Left ventricle myocardium superior (tissue), 1 donor: ENCODE measurements around the gene COMMD10. TPM values are rescaled to one million over a fixed set of nuclear protein-coding genes. Genes with fewer than 3 reads are reported as not detected.

Source experiments
- ATAC-seq: fragments of 200-7000 bp; cut with Tn5 transposase; one replicate; pipeline ENCODE4 v1.9.1; 2020; ENCODE audit warnings: mild to moderate bottlenecking, moderate library complexity
- DNase-seq: peaks from one replicate; pipeline ENCODE4 v3.0.0-alpha.2; 2020
- intact Hi-C: fragments of 100-400 bp; cut with micrococcal nuclease; formaldehyde crosslinking; loops from one replicate; pipeline ENCODE4 v1.11.0; 2022
- total RNA-seq: library from RNA; stranded (reverse); fragmentation: NEBNext Ultra II Directional; extraction: Animal tissue kit (Norgen Biotek cat#: 25700); gene quantifications from one replicate; pipeline ENCODE4 v1.2.1, GENCODE V29; 2021
- donor health status: DM: no; HTN: yes; CAD: no; lungs with severe emphysema.

Gene COMMD10
- total RNA-seq, 1 donor from 2014 or later, result 33.6 TPM

DNA sequence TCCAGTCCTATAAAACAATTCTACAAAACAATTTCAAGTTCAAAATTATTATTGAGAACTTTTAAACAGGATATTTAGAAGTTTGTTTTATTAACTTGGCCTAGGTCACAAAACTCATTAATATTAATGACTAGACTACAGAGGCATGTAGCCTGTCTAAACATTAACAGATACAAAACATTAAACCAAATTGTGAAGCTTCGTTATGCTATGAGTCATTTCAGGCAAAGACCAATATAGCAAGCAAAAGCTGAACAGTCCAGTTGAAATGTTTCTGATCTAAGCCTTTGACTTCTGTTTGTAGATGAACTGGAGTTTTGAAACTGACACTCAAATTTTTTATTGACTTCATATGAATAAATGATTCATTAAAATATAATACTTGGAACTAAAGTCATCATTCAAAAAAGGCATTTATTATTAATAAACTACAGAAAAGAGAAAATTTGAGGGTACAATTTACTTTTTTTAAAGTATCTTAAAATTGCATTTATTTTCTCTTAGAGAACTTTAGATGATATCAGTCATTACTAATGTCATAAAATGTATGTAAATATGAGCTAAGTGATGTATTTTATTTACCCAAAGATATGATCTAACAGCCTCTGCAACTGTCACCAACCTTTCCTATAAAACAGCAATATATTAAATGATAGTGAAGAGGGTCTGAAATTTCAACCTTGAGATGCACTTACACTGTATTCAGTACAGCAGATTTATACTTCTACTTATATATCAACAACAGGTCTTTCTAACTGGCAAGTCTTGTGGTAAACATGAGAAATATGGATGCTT is 188.8 kb downstream of the COMMD10 start:
- DNase-seq (no peak), ATAC-seq (no peak)
- intact Hi-C loops, result no loop called here

DNA sequence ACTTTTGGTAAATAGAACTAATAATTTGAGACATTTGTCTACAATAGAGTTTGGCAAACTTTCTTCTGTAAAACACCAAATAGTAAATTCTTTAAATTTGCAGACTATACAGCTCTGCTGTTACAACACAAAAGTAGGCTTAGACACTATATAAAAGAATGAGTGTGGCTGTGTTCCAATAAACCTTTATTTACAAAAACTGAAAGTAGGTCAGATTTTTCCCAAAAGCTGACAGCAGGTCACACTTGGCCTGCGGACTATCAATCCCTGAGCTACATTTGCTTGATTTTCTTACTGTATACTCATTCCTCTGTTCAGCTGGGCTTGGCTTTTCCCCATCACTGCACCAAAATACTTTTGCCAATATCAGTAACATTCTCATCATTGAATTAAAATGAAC is 189.4 kb downstream of the COMMD10 start:
- DNase-seq, result no peak
- intact Hi-C loops, result no loop called here
- ATAC-seq, result no peak

DNA sequence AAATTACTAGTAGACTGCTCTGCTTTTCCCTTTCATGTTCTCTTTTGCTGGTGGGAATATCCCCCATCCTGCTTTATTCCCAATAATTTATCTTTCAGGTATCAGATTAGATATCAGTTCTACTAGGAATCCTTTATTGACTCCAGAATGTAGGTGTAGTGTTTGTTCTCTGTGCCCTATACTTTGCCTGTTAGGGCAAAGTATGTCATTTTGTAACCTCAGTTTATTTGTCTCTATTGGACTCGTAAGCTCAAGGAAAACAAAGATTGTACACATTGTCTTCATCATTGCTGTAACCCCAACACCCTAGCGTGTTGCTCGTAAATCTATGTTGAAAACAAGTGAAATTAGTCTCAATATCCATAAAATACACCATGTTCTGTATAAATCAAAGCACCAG is 190.5 kb downstream of the COMMD10 start:
- DNase-seq (no peak), ATAC-seq (no peak)
- intact Hi-C loops, result no loop called here

DNA sequence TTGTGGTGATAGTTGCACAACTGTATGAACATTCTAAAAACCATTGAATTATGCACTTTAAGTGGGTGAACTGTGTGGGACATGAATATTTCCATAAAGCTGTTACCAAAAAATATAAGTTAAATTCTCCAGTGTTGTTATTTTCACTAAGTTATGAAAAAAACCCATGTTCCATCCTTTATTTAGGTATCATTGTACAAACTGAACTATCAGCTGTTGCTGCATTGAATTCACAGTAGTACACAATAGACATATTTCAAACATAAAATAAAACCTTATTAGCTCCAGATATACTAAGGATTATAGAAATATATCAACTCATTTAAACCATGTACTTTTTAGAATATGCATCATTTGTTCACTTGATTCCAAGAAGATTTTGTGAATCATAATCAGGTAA is 192.1 kb downstream of the COMMD10 start:
- intact Hi-C loops, result no loop called here
- ATAC-seq (no peak), DNase-seq (no peak)

DNA sequence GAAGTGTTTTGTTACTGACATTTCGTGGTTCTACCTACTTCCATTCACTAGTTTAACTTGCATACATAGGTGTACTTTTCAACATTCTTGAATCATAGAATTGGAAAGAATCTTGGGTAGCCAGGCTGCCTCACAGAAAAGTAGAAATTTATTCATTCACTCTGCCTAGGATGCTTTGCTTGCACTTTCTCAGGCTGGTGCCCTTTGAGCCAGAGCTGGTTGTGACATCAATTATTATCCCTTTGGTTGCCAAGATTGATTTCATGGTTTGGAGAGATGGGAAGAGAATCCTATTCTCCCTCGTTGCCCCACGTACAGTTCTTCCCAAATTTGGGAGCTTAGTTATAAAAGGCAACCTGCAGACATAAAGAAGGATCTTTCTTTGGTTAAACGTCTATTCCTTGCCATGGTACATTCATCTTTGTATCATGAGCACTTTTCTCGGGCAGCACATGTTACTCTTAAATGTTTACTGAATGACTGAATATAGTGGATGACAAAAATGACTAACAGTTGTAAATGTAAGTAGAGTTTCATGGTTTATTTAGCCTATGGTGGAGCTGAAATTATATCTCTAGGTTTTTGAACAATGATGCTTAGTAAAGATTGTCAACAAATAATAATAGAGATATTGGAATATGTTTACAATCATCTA is 195.5 kb downstream of the COMMD10 start:
- intact Hi-C loops, result no loop called here
- DNase-seq, result no peak
- ATAC-seq, result no peak

DNA sequence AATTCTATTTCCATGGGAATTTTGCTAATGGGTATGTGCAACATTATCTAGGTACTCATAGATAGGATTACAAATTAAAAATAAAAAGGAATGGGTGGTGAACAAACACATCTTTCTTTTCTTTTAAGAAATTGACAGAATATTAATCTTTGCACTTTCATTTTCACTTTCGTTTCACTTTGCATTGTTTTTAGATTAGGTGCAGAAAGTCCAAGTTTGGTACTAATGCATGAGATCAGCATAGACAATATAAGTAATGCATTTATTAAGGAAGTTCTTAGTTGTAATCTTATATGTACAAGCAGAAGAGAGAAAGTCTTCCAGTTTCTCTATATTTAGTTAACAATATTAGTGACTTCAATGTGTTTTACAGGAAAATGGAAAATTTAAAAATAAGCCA is 196.5 kb downstream of the COMMD10 start:
- DNase-seq (no peak), ATAC-seq (no peak)

DNA sequence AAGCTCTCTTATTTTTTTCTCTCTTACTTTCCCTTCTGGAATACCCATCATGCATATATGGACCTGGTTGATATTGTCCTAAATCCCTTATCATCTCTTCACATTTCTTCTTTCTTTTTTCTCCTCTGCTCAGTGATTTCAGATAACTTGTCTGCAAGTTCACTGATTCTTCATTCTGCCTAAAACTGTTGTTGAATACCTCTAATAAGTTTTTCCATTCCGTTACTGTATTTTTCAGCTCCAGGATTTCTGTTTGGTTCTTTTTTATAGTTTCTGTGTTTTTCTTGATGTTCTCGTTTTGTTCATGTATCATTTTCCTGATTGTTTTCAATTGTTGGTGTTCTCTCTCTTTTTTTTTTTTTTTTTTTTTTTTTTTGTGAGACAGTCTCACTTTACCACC is 203.7 kb downstream of the COMMD10 start:
- DNase-seq (no peak), ATAC-seq (no peak)
- intact Hi-C loops, result no loop called here

More for the DNA sequence above, 196.5 kb downstream of the COMMD10 start:
- intact Hi-C loops, result no loop called here

DNA sequence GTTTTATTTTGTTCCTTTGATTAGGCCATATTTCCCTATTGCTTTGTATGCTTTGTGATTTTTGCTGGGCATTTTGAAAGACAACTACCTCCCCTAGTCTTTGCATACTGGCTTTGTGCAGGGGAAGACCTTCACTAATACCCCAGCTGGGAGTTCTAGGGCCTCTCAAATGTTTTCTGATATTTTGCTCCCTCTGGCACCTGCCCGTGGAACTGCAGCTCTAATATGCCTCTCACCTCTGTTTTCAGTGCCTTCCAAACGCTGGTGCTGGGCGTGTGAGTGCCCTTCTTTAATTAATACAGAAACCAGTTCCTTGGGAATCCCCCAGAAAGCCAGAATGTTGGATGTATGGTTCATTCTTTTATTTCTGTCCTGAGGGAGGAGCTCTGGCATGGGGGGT is 204.5 kb downstream of the COMMD10 start:
- ATAC-seq, result no peak
- DNase-seq, result no peak
- intact Hi-C loops, result no loop called here

DNA sequence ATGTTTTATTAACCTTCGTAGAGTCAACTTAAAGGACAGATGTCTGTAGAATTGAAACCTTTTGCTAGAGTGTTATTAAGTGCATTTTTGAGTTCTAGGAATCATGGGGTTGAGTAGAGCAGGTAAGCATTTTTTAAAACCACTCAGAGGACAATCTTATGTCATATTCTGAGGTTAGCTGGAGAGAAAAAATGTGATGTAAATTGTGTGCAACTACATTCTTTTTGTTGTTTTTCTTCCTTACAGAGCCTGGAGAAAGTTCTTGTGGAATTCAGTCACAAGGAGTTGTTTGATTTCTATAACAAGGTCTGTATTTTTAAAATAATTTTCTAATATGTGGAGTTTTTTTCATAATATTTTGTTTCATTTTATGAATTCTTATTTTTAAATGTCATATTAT is 206.4 kb downstream of the COMMD10 start:
- no peak for ATAC-seq
- DNase-seq, result no peak
- intact Hi-C loops, result no loop called here

DNA sequence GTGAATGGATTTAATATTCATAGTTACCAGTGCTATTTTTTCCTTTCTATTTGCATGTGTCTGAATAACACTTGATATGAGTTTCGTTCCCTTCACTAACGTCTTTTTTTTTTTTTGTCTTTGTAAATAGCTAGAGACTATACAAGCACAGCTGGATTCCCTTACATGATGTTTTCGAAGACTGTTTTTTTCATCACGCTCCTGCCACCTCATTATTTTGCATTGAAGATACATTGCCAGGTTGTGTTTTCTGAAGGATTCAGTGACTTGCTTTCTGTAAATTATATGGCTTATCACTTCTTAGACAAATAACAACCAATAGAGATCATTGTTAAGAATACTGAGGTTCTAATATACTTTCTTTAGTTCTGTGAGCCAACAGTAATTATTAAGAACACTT is 207.5 kb downstream of the COMMD10 start:
- ATAC-seq (no peak), DNase-seq (no peak)
- intact Hi-C loops, result no loop called here

DNA sequence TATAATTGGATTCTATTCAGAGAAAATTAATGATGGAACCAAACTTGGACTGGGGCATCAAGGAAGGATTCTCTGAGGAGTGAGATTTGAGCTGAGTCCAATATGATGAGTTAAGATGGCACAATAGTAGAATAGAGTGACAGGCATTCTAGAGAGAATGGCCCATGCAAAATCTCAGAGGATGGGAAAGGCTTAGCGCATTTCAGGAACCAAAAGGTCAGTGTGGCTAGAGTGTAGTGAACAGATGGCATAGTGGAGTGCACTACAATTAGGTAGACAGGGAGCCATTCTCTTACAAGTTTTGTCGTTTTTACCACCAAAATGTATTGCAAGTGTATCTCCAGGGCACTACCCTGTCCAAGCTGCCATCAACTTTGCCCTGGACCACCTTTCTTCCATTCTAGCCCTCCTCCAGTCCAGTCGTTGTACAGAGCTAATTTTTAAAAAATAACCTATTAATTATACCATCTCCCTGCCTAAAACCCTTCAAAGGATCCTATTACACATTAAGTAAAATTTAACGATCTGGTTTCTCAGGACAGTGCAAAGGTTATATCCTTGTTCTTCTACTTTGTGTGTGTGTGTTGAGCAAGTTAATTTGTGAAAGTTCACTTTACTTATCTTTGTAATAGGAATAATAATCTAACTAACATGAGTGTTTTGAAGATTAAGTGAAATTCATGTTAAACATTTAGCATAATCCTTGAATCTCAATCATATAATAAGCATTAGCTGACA is 211.7 kb downstream of the COMMD10 start:
- intact Hi-C loops, result no loop called here
- no peak for DNase-seq
- ATAC-seq, result no peak

DNA sequence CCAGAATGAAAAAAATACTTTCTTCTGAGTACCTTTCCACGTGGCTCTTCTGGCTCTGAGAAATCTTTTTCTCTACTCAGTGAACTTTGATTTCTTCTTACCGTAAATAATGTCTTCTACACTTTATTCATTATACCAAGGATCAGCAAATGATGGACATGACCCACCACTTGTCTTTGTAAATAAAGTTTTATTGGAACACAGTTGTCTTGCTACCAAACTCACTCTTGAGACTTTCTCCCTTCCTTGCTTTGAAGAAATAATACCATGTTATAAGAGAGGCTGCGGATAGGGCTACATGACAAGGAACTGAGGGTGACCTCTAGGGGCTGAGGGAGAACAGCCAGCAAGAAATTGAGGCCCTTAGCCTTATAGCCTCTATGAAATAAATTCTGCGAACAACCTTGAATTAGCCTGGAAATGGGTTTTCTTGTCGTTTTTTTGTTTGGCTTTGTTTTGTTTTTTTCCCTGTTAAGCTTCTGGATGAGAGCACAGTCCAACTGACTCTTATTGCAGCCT is 212.5 kb downstream of the COMMD10 start:
- intact Hi-C loops, result no loop called here
- ATAC-seq (no peak), DNase-seq (no peak)

DNA sequence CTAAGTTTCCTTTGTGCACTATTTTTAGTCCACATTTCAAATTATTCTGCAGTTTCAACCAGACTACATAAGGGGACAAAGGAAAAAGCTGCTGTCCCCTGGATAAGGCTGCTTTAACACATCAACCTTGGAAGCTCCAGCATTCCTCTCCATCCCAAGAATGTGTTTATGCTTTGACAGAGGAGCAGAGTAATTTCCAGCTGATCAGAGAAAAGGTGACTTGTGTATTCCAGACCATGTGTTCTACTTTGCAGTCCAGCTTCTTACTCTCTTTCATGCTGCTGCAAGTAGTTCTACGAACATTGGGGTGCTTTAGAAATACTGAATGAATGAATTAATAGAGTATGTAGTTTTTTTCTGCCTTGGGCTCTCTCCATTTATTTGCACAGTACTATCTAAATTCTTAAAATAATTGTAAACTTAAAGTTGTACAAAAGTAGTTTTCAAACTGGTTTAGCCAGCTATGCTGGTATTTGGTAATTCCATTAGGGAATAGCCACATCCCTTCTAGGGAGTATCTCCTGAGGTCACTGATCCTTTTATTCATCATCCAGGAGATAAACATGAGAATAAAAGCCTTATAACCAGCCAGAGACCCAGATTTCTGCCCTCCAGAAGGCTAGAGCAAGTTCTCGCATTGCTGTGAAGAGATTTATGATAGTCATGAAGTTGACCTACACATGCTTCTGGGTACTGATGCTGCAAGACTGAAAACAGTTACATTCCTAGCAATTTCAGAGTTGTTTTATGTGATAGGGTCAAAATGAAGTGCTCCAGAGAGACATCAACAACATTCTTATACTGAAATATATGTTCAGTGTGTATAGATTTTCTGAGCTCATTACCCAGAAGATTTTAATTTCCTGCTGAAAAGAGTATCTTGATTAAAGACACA is 215.2 kb downstream of the COMMD10 start:
- ATAC-seq (no peak), DNase-seq (no peak)
- intact Hi-C loops, result no loop called here

DNA sequence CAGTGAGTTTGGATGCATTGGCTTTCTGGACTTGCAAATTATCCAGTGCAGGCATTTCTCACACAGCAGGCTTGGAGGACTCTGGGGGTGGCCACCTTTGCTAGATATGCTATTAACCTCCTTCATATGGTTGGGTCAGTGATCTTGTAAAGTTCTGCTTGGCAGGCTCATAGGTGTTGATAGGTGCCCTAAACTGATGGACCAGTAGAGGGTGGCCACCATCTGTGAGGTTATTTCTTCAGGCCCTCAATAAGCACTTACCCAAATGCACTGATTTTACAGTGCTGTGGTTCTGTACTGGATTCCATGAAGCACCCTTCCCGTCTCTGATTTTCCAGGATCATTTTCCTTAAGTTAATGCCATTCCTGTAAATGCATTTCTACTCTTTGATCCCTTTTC is 216.3 kb downstream of the COMMD10 start:
- intact Hi-C loops, result no loop called here
- DNase-seq (no peak), ATAC-seq (no peak)

DNA sequence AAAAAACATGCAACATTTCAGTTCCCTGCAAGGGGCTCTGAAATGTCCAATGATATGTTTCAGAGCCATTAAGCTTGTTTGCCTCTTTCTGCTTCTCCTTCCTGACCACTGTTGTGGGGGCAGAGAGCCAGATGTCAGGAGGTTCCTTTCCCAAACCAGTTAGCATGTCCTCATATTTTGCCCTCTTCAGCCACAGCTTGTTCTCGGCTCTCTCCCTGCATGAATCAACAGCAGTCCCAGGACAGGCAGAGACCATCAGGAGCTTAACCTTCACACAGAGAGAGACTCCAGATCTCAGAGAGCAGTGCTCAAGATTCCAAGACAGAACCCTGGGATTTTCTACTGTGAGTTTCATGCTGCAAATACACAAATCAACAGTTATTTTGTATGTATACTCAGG is 218.5 kb downstream of the COMMD10 start:
- ATAC-seq (no peak), DNase-seq (no peak)
- intact Hi-C loops, result no loop called here

DNA sequence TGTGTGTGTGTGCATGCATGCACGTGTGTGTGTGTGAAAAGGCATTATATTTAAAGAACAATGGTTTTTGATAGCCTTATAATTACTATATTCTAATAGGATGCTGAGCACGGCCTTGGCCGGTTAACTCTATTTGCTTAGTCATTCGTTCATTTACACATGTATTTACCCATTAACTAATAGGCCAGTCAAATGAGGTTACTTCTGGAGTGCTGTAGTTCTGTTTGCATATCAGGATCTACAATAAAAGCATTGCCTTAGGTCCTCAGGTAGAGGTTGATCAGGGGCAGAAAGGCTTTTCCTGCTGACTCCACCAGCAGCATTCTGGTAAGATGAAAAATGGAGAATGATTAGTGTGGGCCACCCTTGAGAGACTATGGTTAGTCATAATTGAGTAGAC is 219.0 kb downstream of the COMMD10 start:
- ATAC-seq, result no peak
- no peak for DNase-seq
- intact Hi-C loops, result no loop called here

DNA sequence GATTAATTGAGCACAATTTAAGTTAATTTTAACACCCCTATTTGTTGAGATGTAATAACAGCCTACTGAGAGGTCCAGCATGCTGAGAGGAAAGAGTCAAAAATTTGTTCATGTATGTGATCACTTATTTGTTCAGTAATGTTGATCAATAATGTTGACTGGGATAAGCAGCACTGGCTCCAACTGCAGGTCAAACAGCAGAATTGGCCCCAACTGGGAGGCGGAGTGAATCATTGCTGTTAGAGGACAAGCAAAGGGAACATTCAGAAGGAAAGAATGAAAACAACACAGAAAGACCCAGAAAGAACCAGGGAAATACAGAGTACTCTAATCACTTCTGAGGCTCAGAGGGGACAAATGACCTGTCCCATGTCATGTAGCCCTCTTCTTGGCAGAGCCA is 221.1 kb downstream of the COMMD10 start:
- intact Hi-C loops, result no loop called here
- ATAC-seq (no peak), DNase-seq (no peak)

DNA sequence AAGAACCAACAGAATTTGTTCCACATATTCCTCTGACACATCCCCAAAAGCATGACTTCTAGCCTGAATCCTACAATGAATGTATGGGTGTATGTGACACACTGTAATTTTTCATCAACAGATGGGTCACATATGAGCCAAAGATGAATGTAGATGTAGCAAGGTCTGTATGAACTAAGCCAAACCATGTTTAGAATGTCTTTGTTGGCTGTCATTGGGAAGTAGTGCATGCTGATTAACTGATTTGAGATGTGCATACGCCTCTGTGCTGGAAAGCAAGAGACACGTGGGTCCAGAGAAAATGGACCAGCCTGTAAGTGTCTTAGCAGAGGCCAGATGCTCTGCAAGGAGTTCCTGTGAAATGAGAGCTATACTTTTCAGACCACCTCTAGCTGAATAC is 222.0 kb downstream of the COMMD10 start:
- no peak for ATAC-seq

DNA sequence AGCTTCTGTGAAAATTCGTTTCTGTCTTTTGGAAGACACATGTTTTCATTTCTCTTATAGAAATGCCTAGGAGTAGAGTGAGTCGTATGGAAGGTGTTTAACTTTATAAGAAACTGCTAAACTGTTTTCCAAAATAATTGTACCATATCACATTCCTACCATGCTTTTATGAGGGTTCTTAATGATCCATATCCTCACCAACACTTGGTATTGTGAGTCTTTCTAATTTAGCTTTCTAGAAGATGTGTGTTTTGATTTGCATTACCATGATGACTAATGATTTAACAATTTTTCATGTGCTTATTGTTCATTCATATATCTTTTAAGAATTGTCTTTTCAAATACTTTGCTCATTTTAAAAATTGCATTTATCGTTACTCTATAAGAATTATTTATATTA is 223.6 kb downstream of the COMMD10 start:
- no peak for ATAC-seq
- DNase-seq, result no peak
- intact Hi-C loops, result no loop called here

More for the DNA sequence above, 222.0 kb downstream of the COMMD10 start:
- intact Hi-C loops, result no loop called here
- DNase-seq, result no peak
